Activated CD4-positive, CD25-positive, alpha-beta regulatory T cell treated with anti-CD3 and anti-CD28 coated beads, Interleukin-2, amount 50 U/mL, for 16 hours (primary cell): ENCODE data around the gene MT1B.

Experiments used
- DNase-seq: peaks from one replicate; pipeline ENCODE4 v3.0.0-alpha.2; 2020; ENCODE audit warnings: low read depth, low spot score

The MT1B gene

DNA sequence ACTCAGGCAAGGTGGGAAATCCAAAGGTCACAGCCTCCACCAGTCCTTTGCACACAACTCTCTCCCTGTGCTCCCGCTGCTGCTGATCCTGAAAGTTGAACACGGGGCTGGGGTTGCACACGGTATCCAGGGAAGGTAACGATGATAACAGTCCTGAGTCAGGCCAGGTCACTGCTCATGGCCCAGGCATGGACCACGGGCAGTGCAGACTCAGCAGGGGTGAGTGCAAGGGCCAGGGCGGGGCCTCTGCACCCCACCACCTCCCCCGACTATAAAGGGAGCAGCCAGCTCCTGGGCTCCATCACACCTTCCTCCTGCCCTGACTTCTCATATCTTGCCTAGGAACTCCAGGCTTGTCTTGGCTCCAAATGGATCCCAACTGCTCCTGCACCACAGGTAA is at the start of gene MT1B:
Gene MT1B (plus strand): TSS at position 301 of the 400 bp plus-strand sequence. CDS start 68 bp downstream, at position 369.
- no peak for DNase-seq

DNA sequence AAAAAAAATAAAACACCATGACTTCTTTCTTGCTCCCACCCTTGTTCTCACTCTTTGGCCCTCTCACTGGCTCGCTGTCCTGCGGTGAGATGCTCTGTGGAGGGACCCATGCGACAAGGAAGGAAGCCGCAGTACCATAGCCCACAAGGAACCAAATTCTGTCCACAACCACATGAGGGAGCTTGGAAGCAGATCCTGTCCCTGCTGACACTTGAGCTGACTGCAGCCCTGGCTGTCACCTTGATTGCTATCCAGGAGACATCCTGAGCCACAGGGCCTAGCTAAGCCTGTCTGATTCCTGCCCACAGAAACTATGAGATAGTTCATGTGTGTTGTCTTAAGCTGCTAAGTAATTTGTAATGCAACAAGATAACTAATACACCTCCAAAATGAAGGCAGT is 48.1 kb upstream of the MT1B start:
- DNase-seq = no peak

DNA sequence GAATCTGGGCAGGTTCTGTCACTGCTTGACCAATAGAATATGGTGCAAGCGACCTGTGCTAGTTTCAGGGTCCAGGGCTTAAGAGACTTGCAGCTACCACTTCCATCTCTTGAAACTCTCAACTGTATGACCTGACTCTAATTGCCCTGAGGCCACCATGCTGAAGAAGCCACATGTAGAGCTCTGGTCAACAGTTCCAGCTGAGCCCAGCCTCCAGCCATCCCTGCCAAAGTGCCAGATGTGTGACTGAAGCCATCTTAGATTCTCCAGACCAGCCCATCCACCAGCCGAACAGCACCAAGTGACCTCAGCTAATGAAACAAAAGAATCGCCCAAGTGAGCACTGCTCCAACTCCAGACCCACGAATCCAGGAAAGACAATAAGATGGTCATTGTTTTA is 46.7 kb upstream of the MT1B start:
- no peak for DNase-seq

DNA sequence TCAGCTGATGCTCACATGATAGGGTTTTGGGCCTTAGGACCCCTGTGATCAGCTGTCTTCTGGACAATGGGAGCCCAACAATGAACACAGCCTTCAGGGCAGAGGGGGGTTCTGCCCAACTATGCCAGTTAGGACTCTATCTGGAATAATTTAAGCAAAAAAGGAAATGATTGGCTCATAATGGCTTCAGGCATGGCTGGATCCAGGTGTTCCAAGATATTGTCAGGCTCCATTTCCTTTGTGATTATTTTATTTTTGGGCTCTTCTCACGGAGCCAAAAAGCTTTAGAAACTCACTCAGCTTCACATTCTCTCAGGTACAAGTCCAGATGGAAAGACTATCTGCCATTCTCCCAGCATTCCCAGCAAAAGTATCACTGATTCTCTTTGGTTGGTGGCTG is 46.2 kb upstream of the MT1B start:
- DNase-seq = no peak

GRCh38 chr16:56606071-56606475 is 45.6 kb upstream of the MT1B start:
- DNase-seq = no peak

- DNase-seq = no peak
Measured at GRCh38 chr16:56606476-56607108, 45.1 kb upstream of the MT1B start.

GRCh38 chr16:56607109-56607618 is 44.5 kb upstream of the MT1B start:
- DNase-seq = no peak

GRCh38 chr16:56607675-56608042 is 44.0 kb upstream of the MT1B start:
- no peak for DNase-seq

- peak; percentile 70 for DNase-seq
Measured at GRCh38 chr16:56608043-56608875, 43.4 kb upstream of the MT1B start, which contains the start of gene MT2A. MT2A (plus strand) TSS chr16:56608584; CDS start chr16:56608656, 72 bp downstream.

GRCh38 chr16:56608876-56609462 is 42.7 kb upstream of the MT1B start:
- DNase-seq = no peak

GRCh38 chr16:56609463-56609921 is 42.2 kb upstream of the MT1B start:
- peak; percentile 42 for DNase-seq

GRCh38 chr16:56610017-56610608 is 41.6 kb upstream of the MT1B start:
- peak; percentile 48 for DNase-seq

DNA sequence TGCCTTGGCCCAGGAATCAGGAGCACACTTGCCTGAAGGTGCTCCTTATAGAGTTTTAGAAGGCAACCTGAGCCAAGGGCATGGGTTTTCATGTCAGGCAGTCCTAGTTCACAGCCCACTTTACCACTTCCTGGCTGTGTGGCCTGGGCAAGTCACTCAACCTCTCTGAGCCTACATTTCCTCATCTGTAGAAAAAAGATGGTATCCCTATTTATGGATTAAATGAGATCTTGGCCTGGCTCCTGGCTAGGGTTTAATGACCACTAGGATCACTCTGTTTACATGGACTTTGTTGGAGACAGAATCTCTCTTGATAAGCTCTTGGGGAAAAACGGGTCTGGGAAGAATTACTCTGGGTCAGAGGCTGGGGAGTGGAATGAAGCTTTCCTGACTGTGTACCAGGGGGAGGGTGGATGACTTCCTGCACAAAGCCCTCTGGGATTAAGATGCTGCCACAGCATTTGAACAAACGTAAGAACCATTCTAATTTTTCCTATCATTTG is 41.0 kb upstream of the MT1B start:
- no peak for DNase-seq

DNA sequence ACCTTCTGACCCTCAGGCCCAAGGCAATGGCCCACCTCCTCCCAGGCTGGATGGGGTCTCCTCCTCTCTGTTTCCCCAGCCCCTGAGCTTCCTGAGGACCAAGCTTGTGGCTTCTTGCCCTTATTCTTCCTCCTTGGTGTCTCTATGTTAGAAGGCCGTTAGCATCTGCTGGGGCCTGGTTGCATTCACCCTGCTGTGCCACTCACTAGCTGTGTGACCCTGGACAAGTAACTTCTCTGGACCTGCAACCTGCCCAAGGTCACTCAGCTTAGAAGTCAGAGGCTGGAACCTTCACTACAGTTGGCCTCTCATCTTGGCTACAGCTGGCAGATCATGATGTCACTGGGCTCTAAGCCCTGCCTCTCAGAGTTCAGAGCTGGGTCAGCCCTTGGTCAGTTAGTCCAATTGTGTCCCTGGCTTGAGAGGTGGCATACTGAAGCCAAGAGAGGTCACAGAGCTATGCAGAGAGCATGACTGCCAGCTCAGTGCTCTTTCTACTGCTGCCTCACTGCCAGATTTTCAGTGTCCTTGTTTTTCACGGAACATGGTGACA is 40.3 kb upstream of the MT1B start:
- no peak for DNase-seq

- no peak for DNase-seq
Measured at GRCh38 chr16:56613706-56614105, 38.0 kb upstream of the MT1B start.

- DNase-seq = no peak
Measured at GRCh38 chr16:56614549-56614991, 37.1 kb upstream of the MT1B start.

DNA sequence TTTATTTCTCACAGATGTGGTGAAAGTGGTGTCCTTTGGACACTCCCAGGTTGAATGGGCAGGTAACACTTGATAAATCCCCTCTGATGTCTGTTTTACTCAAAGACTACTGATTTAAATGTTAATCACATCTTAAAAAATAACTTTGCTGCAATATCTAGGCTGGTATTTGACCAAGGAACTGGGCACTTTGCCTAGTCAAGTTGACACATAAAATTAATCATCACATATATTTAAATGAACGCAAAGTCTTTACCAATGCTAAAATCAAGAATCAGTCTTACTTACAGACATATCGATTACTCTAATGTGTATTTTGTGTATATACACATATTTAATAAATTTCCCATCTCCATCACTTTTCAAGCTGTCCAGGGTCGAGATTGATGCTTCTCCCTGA is 36.3 kb upstream of the MT1B start:
- no peak for DNase-seq

DNA sequence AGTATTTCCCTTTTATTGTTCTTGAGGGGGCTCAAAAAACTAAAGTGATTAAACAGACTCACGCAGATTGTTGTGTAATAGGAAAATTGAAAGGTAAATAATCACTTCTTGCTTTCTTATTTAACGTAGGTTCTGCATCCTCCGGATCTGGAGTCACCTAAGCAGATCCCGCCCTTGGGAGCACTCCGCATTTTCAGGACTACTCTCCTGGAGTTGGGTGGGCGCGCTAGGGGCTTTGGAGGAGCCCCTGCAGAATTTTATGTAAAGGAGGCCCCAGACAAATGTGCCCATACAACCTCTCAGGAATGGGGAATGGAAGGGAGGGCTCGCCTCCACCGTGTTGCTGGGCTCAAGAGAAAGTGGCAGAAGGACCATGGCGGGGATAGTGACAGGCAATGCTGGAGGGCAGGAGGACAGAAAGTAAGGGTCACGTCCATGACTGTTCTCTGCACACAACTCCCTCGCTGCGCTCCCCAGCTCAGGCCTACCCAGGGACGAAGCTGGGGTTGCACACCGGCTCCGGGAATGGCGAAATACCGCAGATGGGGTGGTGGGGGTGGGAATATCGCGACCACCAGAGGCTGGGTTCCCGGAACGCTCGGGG is 35.0 kb upstream of the MT1B start:
- DNase-seq = no peak

GRCh38 chr16:56617212-56618085 is 34.2 kb upstream of the MT1B start:
- DNase-seq = no peak

DNA sequence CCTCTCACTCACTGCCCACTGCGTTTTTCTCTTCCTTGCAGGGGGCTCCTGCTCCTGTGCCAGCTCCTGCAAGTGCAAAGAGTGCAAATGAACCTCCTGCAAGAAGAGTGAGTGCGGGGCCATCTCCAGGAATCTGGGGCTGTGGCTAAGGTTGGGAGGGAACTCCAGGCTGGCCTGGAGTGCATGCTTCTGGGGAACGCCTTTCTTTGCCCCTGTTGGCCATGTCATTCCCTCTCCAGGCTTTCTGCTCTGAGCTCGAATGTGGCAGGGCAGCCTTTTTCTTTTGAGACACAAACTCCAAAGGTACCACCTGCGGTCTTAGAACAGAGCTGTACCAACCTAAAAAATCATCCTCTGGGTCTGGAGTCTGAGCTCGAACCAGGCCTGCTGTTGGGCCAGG is 33.5 kb upstream of the MT1B start:
- DNase-seq = no peak
